Measurements from ENCODE around the gene BRWD1. TPM values are rescaled to one million over a fixed set of nuclear protein-coding genes. Genes with fewer than 3 reads are reported as not detected.
A peak's percentile ranks its signal among the peaks of the same experiment; 100 is the strongest.
"Not testable (repeated sequence)": the region's sequence is repeated elsewhere in the genome, so short reads cannot be mapped to it uniquely, and the experiment has no call there.

The BRWD1 gene
- total RNA-seq, 2 donors from 2014 or later = 31.8 to 46.8 TPM

DNA sequence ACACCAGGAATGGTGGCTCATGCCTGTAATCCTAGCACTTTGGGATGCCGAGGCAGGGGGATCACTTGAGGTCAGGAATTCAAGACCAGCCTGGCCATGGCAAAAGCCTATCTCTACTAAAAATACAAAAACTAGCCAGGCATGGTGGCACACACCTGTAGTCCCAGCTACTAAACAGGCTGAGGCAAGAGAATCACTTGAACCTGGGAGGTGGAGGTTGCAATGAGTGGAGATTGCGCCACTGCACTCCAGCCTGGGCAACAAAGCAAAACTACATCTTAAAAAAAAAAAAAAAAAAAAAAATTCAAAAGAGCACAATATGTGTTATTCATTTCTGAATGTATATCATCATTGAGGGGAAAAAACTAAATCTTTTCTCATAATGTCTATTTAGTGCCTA, 92.6 kb downstream of the BRWD1 start:
- not testable (repeated sequence) for DNase-seq (ENCODE audit: low spot score); ATAC-seq; H3K27me3 Mint-ChIP-seq; H3K27ac Mint-ChIP-seq; H3K4me1 Mint-ChIP-seq (ENCODE audit: low read depth in 2 of 2); H3K9me3 Mint-ChIP-seq; H3K4me3 Mint-ChIP-seq
- H3K36me3 Mint-ChIP-seq = peaks cover 16% of the 10 kb centered on the region

DNA sequence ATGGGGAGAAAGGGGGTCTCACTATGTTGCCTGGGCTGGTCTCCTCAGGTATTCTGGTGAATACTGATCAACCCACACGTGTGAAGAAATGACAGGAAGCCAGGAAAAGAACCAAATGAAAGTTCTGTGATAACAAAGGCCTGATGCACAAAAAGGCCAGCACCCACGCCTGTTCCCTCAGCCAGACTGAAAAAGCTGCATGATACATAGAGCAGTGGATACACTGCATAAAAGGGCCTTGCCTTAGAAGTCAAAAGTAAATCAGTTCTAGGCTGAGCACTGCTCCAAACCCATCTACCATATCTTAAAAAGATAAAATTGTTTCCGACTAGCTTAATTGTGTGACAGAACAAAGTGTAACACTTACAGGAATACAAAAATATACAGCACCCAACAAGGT, 93.3 kb downstream of the BRWD1 start:
- Mint-ChIP-seq H3K9me3 (no peaks in the 10 kb centered on the region), H3K4me3 (no peak overlapping the region), H3K4me1 (ENCODE audit: low read depth in 2 of 2) (peaks cover 0 to 3% of the 10 kb centered on the region in 2 donors), H3K36me3 (peaks cover 16% of the 10 kb centered on the region), H3K27me3 (no peaks in the 10 kb centered on the region), H3K27ac (no peak overlapping the region)
- DNase-seq (ENCODE audit: low spot score) (no peak), ATAC-seq (no peak)

DNA sequence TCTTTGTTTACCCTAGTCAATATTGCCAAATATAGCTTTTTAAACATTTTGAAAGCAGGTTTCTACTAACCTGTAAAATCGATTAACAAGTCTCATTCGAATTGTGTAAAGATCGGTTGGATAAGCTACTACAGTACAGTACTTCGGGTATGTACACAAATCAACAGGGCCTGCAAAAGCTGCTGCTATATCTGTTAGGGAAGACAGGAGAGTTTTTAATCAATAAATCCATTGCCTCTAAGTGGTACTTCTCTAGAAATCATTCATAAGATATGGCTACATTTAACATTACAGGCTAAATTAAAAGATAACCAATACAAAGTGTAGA, 95.4 kb downstream of the BRWD1 start:
- H3K27me3 Mint-ChIP-seq = no peaks in the 10 kb centered on the region
- no peak overlapping the region for H3K27ac Mint-ChIP-seq
- ATAC-seq (no peak), DNase-seq (ENCODE audit: low spot score) (no peak)
- H3K4me3 Mint-ChIP-seq = no peak overlapping the region
- H3K36me3 Mint-ChIP-seq = peaks cover 10% of the 10 kb centered on the region
- peaks cover 0 to 3% of the 10 kb centered on the region in 2 donors for H3K4me1 Mint-ChIP-seq (ENCODE audit: low read depth in 2 of 2)
- H3K9me3 Mint-ChIP-seq = no peaks in the 10 kb centered on the region

DNA sequence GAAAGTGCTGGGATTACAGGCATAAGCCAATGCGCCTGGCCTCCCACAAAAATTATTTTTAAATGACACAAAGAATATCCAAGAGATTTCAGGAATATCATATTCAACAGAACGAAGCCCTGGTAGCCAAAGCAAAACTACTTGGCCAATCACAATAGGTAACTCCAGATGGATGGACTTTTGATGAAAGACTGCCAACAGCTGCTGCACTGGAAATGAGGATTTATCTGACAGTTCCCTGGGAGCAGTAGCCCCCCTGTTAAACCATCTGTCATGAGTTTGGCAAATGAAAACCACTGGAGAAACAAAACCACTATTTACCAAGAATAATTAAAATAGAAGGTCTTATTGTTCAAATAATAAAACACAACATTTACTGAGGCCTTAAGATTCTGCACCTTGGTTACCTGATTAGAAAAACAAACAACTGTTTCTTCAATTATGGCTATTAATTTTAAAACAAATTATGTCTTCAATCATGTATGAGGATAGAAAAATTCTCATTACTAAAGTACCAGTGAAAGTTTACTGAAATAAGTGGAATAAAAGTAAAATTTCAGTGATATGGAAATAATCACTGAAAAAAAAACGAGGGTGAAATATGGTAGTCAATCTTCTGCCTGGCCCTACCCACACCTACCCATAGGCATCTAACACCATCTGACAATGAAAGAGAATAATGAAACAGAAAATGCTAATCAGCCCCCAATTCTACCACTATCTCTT, 95.9 kb downstream of the BRWD1 start:
- DNase-seq (ENCODE audit: low spot score) (no peak), ATAC-seq (no peak)
- Mint-ChIP-seq H3K36me3 (peaks cover 10% of the 10 kb centered on the region), H3K4me1 (ENCODE audit: low read depth in 2 of 2) (peaks cover 0 to 3% of the 10 kb centered on the region in 2 donors), H3K27ac (no peak overlapping the region), H3K9me3 (no peaks in the 10 kb centered on the region), H3K4me3 (no peak overlapping the region), H3K27me3 (no peaks in the 10 kb centered on the region)

DNA sequence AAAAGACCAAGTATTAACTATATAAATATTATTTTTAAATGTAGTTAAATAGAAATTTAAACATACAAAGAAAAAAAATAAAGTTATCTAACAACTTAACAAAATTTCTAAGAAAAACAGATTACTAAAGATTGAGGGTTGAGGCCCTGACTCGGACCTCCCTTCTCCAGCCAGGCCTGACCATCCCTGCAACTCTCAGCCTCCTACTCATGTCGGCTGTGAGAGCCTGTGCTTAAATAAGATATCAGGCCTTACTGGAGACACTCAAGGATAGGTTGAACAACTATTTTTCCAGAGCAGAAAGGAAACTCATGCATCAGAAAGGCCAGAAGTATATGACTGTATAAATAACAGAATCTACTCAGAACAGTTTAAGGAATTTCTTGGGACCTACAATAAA, 97.1 kb downstream of the BRWD1 start:
- H3K9me3 Mint-ChIP-seq = no peaks in the 10 kb centered on the region
- no peak overlapping the region for H3K4me3 Mint-ChIP-seq
- ATAC-seq = no peak
- no peak for DNase-seq (ENCODE audit: low spot score)
- no peak overlapping the region for H3K27ac Mint-ChIP-seq
- peaks cover 11% of the 10 kb centered on the region for H3K36me3 Mint-ChIP-seq
- H3K4me1 Mint-ChIP-seq (ENCODE audit: low read depth in 2 of 2) = peaks cover 0 to 3% of the 10 kb centered on the region in 2 donors
- no peaks in the 10 kb centered on the region for H3K27me3 Mint-ChIP-seq

DNA sequence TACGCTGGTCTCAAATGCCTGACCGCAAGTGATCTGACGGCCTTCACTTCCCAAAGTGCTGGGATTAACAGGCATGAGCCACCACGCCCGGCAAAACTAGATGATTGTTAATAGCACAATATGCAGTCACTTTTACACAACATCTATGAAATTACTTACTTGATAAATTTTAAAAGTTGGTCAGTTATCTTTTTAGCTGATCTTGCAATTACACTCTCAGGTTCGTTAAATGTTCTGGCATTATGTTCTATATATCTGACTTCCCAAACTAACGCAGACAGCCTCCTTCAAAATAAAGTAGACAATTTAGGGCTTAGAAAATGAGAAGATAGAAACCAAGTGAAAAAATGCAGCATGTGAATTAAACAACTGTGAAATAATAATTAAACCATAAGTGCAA, 98.4 kb downstream of the BRWD1 start:
- Mint-ChIP-seq H3K4me3 (no peak overlapping the region), H3K36me3 (peaks cover 15% of the 10 kb centered on the region), H3K27me3 (no peaks in the 10 kb centered on the region), H3K4me1 (ENCODE audit: low read depth in 2 of 2) (peaks cover 0 to 3% of the 10 kb centered on the region in 2 donors), H3K9me3 (no peaks in the 10 kb centered on the region), H3K27ac (no peak overlapping the region)
- DNase-seq (ENCODE audit: low spot score) (no peak), ATAC-seq (no peak)

DNA sequence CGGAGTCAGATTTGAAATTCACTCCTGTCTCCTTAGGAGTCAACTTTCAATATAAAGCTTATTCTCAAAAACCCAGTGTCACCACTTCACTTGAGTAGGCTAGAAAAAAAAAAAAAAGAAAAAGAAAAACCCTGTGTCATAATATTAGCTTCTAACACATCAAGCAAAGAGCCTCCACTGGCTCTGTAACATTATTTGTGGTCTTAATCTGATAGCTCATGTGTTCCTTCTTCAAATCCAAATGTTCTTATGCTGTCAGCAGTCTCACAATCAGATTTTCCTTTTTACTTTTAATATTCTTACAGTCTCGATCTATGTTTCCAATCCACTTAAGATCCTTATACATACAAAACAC, 104.1 kb downstream of the BRWD1 start:
- ATAC-seq (no peak), DNase-seq (ENCODE audit: low spot score) (no peak)
- Mint-ChIP-seq H3K9me3 (no peaks in the 10 kb centered on the region), H3K27me3 (no peaks in the 10 kb centered on the region), H3K27ac (no peak overlapping the region), H3K4me1 (ENCODE audit: low read depth in 2 of 2) (no peaks in the 10 kb centered on the region), H3K4me3 (no peak overlapping the region), H3K36me3 (peaks cover 18% of the 10 kb centered on the region)

DNA sequence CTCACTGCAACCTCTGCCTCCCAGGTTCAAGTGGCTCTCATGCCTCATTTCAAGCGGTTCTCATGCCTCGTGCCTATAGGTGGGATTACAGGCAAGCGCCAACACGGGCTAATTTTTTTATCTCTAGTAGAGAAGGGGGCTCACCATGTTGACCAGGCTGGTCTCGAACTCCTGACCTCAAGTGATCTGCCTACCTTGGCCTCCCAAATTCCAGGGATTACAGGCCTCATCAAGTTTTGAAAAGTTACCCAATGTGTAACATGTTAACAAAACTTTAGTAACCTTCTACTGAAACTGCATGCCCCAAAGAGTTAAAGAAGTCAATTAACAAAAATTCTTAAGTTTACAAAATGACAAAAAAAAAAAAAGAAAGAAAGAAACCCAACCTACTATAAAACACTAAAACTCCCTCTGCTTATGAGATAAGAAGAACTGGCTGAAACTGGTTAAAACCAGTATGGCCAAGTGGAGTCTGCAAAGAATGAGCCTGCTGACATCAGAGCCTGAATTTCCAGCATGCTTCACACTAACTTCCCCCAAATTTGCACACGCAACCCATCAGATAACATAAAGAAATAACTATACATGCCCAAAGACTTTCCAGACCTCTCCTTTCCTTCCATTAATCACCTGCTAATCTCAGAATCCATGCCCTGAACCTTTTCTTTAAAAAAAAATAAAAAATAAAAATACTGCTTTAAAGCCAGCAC, 104.7 kb downstream of the BRWD1 start:
- no peaks in the 10 kb centered on the region for H3K9me3 Mint-ChIP-seq
- peaks cover 18% of the 10 kb centered on the region for H3K36me3 Mint-ChIP-seq
- H3K4me3 Mint-ChIP-seq = no peak overlapping the region
- DNase-seq (ENCODE audit: low spot score) = no peak
- ATAC-seq = no peak
- H3K4me1 Mint-ChIP-seq (ENCODE audit: low read depth in 2 of 2) = no peaks in the 10 kb centered on the region
- no peak overlapping the region for H3K27ac Mint-ChIP-seq
- H3K27me3 Mint-ChIP-seq = no peaks in the 10 kb centered on the region

DNA sequence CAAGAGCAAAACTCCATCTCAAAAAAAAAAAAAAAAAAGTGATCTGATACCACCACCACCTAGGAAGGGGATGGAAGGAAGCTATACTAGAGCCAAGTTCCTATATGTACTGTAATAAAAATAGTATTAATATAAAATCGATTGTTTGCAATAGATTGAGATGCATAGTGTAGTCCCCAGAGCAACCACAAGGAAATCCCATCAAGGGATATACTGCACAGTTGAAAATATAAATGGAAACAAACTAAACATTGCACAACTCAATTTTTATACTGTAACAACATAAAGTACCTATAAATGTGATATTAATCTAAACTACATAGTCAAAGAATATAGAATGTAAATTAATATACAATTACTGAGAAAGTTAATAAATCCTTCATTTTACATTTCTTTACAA, 109.3 kb downstream of the BRWD1 start:
- Mint-ChIP-seq H3K36me3 (peaks cover 11% of the 10 kb centered on the region), H3K27me3 (no peaks in the 10 kb centered on the region), H3K4me3 (no peak overlapping the region), H3K4me1 (ENCODE audit: low read depth in 2 of 2) (no peaks in the 10 kb centered on the region), H3K9me3 (no peaks in the 10 kb centered on the region), H3K27ac (no peak overlapping the region)
- ATAC-seq (no peak), DNase-seq (ENCODE audit: low spot score) (no peak)

DNA sequence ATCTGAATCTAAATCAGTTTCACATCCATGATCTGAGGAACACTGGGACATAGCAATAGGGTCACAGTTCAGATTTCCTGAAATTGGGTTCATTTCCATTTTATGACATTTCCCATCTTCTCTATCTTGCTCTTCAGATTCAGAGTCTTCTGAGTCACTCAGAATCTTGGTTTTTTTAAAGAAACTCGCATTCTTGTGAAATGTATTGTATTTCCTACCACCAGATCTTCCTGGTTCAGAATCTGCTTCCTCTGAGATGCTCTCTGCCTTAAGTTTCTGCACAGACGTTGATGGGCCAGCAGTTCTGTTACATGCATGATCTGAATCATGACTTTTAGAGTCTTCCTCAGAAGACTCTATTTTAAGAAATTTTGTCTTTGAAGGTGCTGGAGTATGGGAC, 114.6 kb downstream of the BRWD1 start:
- Mint-ChIP-seq H3K4me1 (ENCODE audit: low read depth in 2 of 2) (peaks cover 28 to 32% of the 10 kb centered on the region in 2 donors), H3K27me3 (no peaks in the 10 kb centered on the region), H3K4me3 (no peak overlapping the region), H3K27ac (peak overlapping the region in 1 of 2 donors; percentile 48), H3K36me3 (peaks cover 30% of the 10 kb centered on the region), H3K9me3 (no peaks in the 10 kb centered on the region)
- no peak for DNase-seq (ENCODE audit: low spot score)
- ATAC-seq = no peak

DNA sequence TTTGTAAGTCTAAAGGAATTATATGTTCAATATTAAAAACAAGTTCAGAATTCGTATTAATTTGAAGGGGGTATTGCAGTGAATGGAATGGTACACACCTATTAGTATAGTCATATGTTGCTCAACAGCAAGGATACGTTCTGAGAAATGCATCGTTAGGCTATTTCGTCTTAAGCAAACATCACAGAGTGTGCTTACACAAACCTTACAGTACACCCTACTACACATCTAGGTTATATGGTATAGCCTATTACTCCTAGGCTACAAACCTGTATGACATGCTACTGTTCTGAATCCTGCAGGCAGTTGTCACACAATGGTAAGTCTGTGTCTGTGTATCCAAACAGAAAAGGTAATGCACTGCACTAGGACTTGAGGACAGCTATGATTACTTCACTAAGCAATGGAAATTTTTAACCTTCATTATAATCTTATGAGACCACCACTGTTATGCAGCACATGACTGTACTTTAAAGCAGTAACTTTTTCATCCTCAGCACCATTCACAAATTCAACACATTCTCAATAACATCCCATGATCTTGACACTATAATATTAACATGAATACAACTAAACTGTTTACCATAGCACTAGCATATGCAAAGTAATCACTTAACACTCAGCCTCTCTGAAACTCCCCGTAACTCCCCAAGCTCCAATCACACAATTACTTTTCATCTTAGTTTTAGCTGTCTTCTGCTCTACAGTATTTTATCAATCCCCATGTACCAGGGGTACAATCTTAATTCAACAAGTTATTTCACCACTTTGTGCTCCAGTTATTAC, 115.8 kb downstream of the BRWD1 start:
- Mint-ChIP-seq H3K27me3 (no peaks in the 10 kb centered on the region), H3K4me3 (no peak overlapping the region), H3K27ac (peak overlapping the region; percentile 78 to 87), H3K36me3 (peaks cover 30% of the 10 kb centered on the region), H3K4me1 (ENCODE audit: low read depth in 2 of 2) (peaks cover 28 to 32% of the 10 kb centered on the region in 2 donors), H3K9me3 (no peaks in the 10 kb centered on the region)
- ATAC-seq = peak; percentile 31 to 55
- DNase-seq (ENCODE audit: low spot score) = no peak

DNA sequence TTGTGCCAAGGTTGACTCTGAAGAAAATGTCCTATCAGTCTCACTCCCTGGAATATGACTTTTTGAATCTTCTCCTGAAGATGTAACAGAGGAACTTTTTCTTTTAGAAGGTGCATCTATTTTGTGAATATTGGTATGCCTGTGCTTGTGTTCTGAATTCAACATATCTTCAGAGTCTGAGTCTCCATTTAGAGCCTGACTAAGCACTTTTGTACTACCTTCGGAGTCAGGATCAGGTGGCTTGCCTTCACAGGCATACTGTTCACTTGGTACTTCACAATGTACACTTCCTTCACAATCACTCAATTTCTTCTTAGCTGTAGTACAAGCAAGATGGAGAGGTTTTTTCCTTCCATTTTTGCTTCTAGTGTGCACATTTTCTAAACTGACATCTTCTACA, 116.6 kb downstream of the BRWD1 start:
- DNase-seq (ENCODE audit: low spot score) (no peak), ATAC-seq (no peak)
- Mint-ChIP-seq H3K4me3 (peak overlapping the region; percentile 79), H3K4me1 (ENCODE audit: low read depth in 2 of 2) (peaks cover 28 to 32% of the 10 kb centered on the region in 2 donors), H3K27me3 (no peaks in the 10 kb centered on the region), H3K9me3 (no peaks in the 10 kb centered on the region), H3K27ac (peak overlapping the region; percentile 78 to 87), H3K36me3 (peaks cover 30% of the 10 kb centered on the region)

DNA sequence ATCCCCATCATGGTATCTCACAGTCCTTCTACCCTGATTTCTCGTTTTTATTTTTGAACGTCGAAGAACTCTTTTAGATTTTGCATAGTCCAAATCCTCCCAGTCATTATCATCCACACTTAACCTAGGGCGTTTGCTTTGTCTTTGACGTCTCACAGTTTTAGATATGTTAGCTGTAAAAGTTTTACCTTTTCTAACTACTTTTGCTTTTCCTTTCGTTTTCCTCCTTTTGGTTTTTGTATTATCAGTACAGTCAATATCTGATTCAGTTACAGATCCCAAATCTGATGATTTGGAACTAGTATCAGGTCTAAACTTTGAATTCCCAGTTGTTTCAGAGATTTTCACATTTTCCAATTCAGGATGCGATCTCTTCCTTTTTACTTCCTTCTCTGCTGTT, 117.1 kb downstream of the BRWD1 start:
- Mint-ChIP-seq H3K27me3 (no peaks in the 10 kb centered on the region), H3K9me3 (no peaks in the 10 kb centered on the region), H3K4me1 (ENCODE audit: low read depth in 2 of 2) (peaks cover 28 to 32% of the 10 kb centered on the region in 2 donors), H3K27ac (peak overlapping the region; percentile 78 to 87), H3K4me3 (peak overlapping the region; percentile 79), H3K36me3 (peaks cover 30% of the 10 kb centered on the region)
- no peak for DNase-seq (ENCODE audit: low spot score)
- ATAC-seq = peak; percentile 43 to 60

DNA sequence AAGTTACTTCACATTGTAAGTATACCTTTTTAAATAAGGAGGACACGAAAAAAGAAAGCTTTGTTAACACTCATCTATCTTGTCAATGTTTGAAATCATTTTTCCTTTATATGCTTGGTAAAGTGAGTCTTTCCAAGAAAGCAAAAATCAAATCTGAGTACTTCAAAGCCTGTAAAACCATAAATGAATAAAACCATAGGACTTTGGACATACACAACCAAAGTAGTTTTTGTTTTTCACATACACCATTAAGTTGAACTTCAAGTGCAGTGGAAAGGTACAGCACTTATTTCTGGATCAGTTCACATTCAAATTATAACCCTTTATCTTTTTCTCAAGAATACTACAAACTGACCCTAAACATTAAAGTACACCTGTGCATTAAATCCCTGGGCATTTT, 120.1 kb downstream of the BRWD1 start:
- H3K4me1 Mint-ChIP-seq (ENCODE audit: low read depth in 2 of 2) = peaks cover 35 to 37% of the 10 kb centered on the region in 2 donors
- no peak for ATAC-seq
- peaks cover 19% of the 10 kb centered on the region for H3K36me3 Mint-ChIP-seq
- H3K27ac Mint-ChIP-seq = no peak overlapping the region
- no peaks in the 10 kb centered on the region for H3K27me3 Mint-ChIP-seq
- no peak overlapping the region for H3K4me3 Mint-ChIP-seq
- H3K9me3 Mint-ChIP-seq = no peaks in the 10 kb centered on the region
- DNase-seq (ENCODE audit: low spot score) = no peak

Measured in natural killer cell treated with Interleukin-12 subunit alpha and Interleukin-12 subunit beta and Interleukin-15 and Interleukin-18, amount 100 ng/mL, for 72 hours (primary cell).